HG03066 (cell line): ENCODE results near the gene MAMDC2.
"Not testable (repeated sequence)": the region's sequence is repeated elsewhere in the genome, so short reads cannot be mapped to it uniquely, and the experiment has no call there.

ENCODE experiments used
- ATAC-seq: cut with Tn5 transposase; IDR thresholded peaks from one replicate; pipeline ENCODE4 v1.9.1; 2021; ENCODE audit warnings: low read depth; ENCODE audit not compliant: unreplicated experiment

MAMDC2 gene

DNA sequence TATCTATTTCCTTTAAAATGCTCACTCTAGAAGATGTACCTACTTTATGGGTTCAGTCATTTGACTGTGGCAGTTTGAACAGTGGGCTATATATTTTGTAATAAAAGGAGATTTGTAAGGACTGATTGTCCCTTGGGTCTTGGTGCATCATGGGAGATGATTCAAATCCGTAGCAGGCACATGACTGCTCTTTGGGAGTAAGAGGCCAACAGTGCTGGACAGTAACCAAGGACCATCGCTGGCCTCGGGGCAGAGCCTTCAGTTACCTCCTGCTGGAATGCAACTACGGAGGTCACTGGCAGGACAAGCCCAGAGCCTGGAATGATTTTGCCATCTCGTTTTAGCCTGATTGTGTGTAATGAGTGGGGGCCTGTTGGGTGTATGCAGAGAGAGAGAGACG, 7.0 kb upstream of the MAMDC2 start:
- ATAC-seq = no peak

DNA sequence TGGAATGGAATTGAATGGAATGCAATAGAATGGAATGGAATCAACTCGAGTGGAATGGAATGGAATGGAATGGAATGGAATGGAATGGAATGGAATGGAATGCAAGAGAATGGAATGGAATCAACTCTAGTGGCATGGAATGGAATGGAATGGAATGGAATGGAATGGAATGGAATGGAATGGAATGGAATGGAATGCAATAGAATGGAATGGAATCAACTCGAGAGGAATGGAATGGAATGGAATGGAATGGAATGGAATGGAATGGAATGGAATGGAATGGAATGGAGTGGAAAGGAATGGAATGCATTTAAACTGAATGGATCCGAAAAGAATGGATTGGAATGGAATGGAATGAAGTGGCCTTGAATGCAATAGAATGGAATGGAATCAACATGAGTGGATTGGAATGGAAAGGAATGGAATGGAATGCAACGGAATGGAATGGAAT, 5.5 kb upstream of the MAMDC2 start:
- ATAC-seq = not testable (repeated sequence)

DNA sequence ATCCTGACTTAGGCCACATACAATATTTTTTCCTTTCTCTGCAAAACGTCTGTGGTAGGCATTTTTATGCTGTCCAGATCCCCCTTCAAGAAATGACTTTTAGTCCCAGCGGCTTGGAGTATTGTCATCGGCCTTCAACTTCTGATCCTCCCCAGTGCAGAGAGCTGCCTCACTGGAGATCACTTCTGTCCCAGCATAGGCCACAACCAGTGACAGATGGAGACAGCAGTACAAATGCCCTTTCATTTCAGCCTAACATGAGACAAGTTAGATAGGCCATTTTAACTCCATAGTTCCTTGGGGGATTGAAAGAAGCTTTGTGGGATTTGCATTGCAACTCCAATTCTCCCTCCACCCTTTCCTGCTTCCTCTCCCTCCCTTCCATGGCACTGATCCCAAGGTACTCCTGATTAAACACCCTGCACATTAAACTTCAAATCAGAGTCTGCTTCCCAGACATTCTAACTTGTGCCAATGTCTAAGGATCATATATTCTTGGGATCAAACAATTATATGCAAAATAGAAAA, 3.2 kb upstream of the MAMDC2 start:
- ATAC-seq = no peak

DNA sequence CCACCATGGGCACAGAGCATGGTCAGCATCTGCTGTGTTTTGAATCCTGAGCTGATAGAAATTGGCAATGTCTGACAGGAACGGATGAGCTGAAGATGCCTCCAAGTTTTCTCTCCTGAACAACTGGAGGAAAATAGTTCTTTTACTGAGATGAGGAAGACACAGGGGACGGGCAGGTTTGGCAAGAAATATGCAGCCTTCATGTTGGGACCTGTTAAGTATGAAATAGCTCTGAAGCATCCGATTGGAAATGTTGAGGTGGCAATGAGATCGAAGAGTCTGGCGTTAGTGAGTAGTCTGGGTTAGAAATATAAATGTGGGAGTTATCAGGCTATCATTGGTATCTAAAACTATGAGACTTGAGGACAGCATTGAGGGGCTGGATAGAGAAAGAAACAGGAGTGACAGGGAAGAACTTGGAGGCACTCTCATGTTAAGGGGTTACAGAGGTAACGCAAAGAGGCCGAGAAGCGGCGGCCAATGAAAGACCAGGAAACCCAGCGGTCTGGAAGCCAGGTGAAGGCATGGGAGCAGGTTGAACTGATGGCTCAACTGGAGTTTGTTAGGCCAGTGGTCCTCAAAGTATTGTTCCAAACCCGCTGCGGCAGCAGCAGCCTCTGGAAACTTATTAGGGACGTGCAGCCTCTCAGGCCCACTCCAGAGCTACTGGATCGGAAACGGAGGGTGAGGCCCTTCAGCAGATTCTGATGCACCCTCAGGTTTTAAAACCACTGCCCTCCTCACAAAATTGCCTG, 1.0 kb upstream of the MAMDC2 start:
- no peak for ATAC-seq

DNA sequence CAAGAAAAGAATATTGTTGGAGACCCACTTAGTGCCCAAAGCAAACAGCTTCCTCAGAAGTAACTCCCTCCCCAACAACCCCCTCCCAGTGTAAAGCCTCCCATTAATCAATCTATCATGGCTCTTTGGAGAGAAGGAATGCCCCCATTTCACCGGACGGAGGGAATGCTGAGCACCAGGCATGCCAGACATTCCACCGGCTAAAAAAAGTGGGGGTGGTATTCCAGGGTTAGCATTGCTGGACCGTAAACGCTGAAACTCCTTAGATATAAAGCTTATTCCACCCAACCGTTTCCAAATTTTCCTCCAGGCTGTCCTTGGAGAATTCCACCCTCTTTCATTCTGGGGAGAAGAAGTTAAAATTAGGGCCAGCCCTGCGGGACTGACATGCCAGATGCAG, 363 bp upstream of the MAMDC2 start:
- ATAC-seq = no peak

DNA sequence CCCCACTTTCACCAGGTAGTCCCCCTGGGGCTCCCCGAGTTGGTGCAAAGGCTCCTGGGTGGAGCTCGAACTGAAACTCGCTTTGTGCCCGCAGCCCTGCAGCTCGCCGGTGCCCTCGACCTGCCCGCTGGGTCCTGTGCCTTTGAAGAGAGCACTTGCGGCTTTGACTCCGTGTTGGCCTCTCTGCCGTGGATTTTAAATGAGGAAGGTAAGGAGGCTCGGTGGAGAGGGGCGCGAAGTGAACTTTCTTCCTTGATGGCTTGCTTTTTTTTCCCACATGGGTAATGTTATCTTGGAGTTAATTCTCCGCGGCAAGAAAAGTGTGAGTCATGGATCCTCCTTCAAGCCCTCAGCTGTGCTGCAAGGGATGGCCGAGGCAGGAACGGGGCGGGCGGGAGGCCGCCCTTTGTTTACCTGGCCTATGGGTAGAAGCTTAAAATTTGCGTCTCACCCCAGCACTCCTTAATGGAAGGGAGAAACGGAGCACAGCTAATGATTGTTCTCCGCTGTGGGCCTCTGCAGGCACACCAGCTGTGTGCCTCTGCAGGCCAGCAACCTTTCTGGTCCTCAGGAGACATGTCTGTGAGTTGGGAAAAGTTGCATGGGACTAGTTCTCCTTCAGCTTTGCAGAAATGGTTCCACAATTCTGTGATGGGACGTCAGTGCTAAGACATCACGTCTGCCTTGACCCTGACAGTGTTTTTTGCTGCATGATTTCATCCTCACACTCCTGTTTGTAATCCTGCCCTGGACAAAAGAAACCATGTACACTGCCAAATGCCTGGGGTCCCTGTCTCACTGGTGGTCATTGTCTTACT, 1.1 kb downstream of the MAMDC2 start:
- ATAC-seq = no peak

DNA sequence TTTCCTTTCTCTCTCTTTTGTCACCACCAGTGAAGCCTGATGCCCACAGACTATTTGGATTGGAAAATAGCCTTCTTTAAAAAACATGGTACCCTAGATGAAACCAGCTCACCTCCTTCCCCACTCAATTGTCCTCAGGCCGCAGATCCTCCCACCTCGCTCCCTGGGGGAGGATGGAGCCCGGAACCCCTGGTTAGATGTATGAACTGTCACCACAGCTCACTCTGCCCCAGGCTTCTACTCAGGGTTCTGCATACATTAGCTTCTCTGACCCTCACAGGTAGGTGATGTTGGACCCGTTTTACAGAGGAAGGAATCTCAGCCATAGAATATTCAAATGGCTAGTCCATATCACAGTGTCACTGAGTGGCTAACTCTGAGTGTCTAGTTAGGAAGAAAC, 1.8 kb downstream of the MAMDC2 start:
- ATAC-seq = no peak

DNA sequence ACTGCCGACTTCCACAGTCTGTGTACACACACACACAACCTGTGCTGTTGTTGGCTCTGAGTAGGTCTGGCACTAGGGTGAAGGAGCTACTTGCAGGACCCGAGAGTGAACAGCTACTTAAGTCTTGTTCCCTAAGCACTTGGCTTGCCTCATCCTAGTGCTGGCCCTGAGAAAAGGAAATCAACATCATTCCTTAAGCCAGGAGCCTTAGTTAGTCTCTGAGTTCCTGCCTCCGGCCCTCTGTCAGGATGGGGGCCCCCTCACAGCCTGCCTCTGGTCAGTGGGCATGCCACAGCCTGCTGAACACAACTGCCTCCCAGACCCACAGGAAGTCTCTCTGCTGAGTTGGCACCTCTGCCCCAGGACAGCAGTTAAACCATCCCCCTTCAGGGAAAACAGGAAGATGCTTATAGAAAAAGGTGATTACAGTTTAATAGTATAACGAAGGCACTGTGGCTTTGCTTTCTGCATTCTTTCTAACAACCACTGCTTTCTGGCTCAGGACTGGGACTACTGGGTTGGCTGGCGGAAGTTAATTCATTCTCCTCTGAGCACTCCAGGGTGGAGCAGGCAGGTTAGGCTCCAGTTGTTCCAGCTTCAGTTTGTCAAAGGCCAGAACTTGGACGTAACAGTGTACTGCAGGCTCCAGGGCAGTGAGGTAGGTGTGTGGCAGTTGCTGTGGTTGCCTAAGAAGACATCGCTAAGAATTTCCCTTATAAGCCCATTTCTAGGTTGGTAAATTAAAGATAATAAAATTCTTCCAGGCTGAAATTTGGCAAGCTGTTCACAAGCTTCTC, 2.8 kb downstream of the MAMDC2 start:
- ATAC-seq = no peak

DNA sequence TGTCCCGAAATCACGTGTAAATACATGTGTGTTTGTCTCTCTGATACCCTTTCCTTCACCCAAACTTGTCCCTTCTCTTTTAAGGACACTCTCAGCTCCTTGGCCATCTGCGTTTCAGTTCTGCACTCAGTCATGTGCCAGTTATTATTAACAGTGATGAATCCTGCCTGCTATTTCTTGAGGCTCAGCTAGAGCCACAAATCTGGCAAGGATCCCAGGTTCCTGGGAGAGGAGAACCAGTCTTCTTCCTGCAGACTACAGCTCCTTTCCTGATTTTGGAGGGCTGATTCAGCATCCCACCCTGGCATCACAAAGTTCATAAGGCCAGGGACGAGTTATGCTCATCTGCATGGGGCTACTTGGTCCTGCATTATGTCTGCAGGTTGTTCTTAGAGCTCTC, 5.6 kb downstream of the MAMDC2 start:
- no peak for ATAC-seq

DNA sequence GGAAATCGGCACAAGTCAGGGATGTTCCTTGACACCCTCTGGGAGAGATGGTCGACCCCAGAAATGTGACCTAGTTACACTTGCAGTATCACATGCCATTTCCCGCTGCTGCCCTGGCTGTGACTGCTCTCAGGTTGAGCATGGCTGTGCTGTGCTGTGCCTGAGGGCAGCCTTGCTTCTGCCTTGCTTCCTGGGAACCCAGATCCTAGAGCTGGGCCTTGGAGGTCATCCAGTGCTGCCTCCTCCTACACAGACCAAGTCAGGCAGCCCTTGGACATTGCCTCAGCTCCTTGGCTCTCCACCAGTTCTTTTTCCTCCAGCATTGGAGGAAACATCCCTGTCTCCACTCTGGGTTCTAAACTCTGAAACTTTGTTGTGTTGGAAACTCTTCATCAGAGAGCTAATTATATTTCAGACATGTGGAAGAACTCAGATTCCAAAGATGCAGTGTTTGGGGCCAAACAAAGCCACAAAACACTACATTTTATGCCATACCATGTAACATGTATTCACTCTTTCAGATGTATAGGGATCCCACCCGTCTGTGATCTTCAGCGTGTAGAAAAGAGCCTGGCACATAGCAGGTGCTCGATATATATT, 6.1 kb downstream of the MAMDC2 start:
- no peak for ATAC-seq

DNA sequence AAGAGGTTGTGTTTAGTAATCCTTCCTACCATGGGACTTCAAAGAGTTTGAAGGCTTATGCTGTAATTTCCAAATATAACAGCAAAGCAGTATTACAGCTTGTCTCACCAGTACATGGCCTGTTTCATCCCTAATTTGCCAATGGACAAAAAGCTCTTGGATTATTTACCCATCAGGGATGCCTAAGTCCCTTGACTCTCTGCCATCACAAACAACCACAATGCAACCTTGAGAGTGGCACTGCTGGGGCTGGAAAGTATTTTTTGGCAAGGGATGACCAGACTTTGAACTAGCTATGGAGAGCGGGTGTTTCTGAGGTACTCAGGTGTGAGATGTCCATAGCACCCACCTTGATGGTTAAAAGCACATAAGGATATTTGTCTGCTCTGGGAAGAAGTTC, 9.1 kb downstream of the MAMDC2 start:
- ATAC-seq = no peak

DNA sequence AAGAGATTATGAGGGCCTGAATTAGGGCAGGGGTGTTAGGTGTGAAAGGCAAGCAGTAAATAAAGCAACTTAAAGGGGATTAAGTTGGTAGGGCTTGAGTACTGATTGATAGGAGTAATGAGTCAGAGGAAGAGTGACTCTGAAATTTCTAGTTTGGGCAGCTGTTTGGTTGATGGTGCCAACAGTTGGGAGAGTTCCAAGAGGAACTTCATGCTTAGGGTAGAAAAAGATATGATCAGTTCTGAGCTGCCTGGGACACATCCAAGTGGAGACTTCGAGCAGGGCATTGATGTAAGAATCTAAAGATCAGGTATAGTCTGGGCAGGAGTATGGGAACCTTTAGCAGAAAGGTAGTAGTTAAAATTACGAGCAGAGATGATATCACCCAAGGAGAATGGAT, 10.2 kb downstream of the MAMDC2 start:
- no peak for ATAC-seq

DNA sequence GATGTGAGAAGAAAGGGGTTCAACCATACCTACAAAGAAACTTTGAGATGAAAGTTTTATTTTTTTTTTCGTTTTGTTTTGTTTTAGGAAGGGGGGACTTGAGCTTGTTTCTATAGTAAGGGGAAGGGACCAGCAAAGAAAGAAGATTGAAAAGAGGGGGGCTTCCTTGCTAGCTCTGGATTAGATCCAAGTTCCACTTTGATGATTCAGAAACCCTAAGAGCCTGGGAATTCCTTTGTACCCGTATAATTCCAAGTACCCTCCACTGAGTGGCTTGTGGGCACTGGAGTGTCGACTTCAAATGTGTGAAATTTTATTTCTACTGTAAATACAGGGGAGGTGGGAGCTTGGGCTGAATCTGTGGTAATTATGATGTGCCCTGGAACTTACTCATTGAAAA, 10.9 kb downstream of the MAMDC2 start:
- no peak for ATAC-seq

DNA sequence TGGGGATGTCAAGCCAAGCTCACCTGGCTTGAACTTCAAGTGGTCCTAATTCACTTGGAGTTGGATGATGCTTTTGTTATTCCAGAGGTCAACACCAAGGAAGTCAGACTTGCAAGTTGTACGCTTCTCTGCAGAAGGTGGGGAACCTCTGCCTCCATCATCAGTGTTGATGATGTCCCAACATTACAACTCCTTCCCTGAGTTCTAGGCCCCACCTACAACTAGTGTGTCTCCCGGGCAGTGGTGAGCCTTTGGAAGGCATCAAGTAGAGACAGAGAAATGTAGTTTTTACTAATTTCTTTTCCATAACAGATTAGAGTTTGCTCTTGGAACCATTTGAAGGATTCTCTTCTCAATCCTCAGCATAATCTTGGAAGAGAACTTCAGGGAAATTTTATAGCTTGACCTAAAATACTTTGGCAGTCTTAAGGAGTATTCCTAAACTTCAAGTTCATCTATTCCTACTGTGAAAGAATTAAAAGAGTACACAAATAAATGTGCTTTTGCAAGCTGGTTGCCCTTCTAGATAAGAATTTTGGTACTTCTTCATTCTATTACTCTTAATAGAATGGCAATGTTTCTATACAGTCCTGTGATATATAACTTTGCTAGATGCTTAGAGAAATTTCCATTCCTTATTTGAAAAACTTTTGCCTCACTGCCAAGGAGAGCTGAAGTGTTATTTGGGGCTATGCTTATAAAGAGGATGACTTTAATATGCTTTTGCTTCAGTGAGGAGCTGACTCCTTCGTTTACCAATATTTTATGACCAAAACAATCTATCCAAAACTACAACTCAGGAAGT, 12.0 kb downstream of the MAMDC2 start:
- ATAC-seq = no peak

DNA sequence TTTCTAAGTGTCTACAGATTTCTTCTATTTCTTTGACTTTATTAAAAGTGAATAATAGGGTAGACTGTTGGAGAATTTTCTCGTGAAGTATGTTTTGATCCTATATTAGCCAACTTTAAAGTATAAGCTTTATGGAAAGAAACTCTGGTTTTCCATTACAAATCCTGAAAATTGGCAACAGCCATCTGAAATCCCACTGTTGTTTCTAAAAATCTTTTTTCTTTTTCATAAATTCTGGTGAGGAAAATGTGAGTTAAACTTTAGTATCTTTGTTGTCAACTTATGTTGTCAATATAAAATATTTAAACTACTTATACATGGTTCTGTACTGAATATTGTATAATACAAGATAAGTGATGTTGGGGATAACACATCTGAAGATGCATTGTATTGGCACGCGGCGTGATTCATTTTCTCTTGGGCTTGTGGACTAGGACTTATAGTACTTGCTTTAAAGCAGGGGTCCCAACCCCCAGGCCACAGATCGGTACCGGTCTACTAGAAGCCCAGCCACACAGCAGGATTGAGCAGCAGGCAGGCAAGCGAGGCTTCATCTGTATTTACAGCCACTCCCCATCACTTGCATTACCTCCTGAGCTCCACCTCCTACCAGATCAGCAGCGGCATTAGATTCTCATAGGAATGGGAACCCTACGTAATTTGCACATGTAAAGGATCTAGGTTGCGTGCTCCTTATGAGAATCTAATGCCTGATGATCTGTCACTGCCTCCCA, 12.7 kb downstream of the MAMDC2 start:
- no peak for ATAC-seq

DNA sequence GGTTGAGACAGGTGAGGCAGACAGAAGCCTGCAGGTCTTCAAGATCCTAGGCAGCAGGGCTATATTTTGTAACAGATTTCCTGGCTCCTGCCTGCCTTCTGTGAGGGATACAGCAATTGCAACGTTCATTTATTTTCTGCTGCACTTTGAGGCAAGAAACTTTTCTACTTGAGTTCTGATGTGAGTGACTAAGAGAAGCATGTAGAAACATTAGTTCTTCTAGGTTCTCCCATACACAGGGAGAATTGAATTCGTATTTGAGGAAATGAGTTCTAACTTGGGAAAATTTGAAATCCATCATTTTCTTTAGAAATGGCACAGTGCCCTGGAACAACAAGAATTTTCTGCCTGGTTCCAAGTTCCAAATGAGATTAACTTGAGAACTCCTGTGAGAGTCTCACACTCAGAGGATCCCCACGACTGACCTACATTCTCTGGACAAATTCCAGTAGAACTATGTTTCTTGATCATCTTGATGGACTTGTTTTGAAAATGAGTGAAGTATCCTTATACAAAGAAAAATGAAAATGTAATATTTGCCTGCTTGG, 15.0 kb downstream of the MAMDC2 start:
- no peak for ATAC-seq

DNA sequence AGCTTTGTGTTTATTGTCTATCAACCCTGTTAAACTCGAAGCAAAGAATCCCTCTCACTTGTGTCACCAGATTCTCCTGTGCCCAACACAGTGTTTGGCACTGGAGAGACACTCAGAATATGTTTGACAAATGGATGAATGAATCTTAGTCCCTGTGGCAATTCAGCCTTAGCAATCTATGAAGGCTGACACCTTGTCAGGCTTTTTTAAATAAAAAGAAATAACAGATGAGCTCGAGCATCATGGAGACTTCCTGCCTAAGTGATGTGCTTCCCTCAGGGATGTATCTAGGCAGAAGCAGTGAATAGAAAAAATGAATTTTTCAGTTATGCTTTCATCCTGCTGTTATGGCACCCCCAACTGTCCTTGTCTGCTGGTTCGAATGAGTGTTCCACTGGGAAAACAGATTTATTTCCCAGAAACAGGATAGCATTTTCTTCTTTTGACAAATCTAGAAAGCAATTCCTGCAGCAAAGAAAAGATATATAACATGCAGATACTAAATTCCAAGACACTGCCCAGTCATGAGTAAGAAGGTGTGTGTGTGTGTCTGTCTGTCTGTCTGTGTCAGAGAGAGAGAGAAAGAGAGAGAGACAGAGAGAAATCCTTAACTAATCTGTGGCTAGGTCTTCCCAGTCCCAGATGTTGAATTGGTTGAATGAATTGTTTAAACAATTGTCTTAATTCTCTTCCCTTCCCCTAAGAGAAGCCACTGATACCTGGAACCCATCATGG, 16.7 kb downstream of the MAMDC2 start:
- no peak for ATAC-seq

DNA sequence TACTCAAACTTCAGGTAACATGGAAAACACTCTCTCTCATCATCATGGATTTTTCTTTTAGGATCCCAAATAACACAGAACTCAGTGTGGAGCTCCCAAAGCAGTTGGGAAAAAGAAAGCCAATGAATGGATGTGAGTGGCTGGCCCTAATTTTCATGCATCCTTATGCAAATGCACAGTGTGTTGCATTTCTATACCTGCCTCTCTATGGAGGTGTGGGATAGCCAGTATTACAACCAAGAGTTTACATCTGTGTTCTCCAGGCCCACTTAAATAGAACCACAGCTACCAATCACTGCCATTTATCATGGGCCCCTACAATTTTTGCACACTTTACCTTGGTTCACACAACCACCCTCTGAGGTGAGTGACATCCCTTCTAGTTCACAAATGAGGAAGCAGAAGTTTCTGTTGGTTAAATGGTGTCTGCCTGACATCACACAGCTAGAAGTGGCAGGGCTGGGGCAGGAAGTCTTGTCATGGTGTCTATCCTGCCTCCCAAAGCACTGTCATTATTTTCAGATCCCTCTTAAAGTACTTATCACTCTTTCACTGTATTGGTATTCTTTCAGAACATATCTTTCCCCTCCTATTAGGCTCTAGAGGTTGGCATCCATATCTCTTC, 17.3 kb downstream of the MAMDC2 start:
- ATAC-seq = peak; percentile 84
